H1 (cell line): ENCODE results near the gene RIPOR2. TPM values are rescaled to one million over a fixed set of nuclear protein-coding genes. Genes with fewer than 3 reads are reported as not detected.

ENCODE experiments used
- ASH2L ChIP-seq: fragments of 200-600, 300-600 bp; sonication (generic); IDR thresholded peaks from one replicate; pipeline ENCODE4 v1.7.1; 2017; ENCODE audit warnings: low read length
- BCL11A ChIP-seq, 2 experiments: IDR thresholded peaks; one replicate each; pipeline ENCODE4 v1.6.1; 2011; ENCODE audit warnings: low read depth in 2 of 2, low read length in 2 of 2, mild to moderate bottlenecking in 2 of 2
- CHD7 ChIP-seq: fragments of 300-600 bp; sonication (generic); IDR thresholded peaks from 2 replicates; pipeline ENCODE4 v1.7.1; 2012; ENCODE audit warnings: low read length, moderate library complexity, mild to moderate bottlenecking, inconsistent platforms; ENCODE audit not compliant: insufficient replicate concordance
- EGR1 ChIP-seq: IDR thresholded peaks from 2 replicates; pipeline ENCODE4 v1.6.1; 2011; ENCODE audit warnings: low read depth, low read length, borderline replicate concordance
- JUN ChIP-seq: IDR thresholded peaks from 2 replicates; pipeline ENCODE4 v1.6.1; 2011; ENCODE audit warnings: low read depth, mild to moderate bottlenecking, improper control_type of control experiment, low read length
- POU5F1 ChIP-seq: IDR thresholded peaks from 2 replicates; pipeline ENCODE4 v1.6.1; 2011; ENCODE audit warnings: low read depth, mild to moderate bottlenecking, low read length, moderate library complexity
- SAP30 ChIP-seq: fragments of 300-600 bp; sonication (generic); IDR thresholded peaks from 2 replicates; pipeline ENCODE4 v1.7.1; 2012; ENCODE audit warnings: low read length, moderate library complexity, mild to moderate bottlenecking, inconsistent platforms; ENCODE audit not compliant: insufficient read depth, insufficient replicate concordance
- TEAD4 ChIP-seq: IDR thresholded peaks from 2 replicates; pipeline ENCODE4 v1.6.1; 2012; ENCODE audit warnings: low read depth, low read length, inconsistent platforms, mixed read lengths
- ZNF274 ChIP-seq: IDR thresholded peaks from 2 replicates; pipeline ENCODE4 v1.7.0; 2012; ENCODE audit warnings: low read length, borderline replicate concordance; ENCODE audit errors: extremely low read depth
- polyA plus RNA-seq, 7 experiments: library from polyadenylated mRNA; depleted of rRNA in 3 of 7; stranded (reverse) in 5 of 7; unstranded in 2 of 7; fragments of >200 nt in 5 of 7; fragments of 200-250 nt in 2 of 7; gene quantifications; 1 replicate in 5 of 7; 2 replicates in 1 of 7; 4 replicates in 1 of 7; pipeline versions ENCODE4 v1.2.1 to v1.2.3, GENCODE V29; 2011 to 2013; ENCODE audit warnings: missing spikeins in 2 of 7, mixed read lengths in 2 of 7
- total RNA-seq: library from RNA; stranded (reverse); fragmentation: NEBNext Ultra II Directional; extraction: Animal tissue kit (Norgen Biotek cat#: 25700); gene quantifications from 2 replicates; pipeline ENCODE4 v1.2.1, GENCODE V29; 2021

The RIPOR2 gene
- total and polyA plus RNA-seq, 2 of the 8 experiments (the other 6 are each of a cell fraction or from before 2014, with no cell fraction given), result 16.7 to 45.6 TPM

- no peak for TF ChIP-seq CHD7
- TF ChIP-seq JUN, result no peak
- no peak for TF ChIP-seq TEAD4
- TF ChIP-seq ASH2L, result no peak
- TF ChIP-seq BCL11A (IDR thresholded peaks at IDR 0.05; ENCODE audit: low read depth in 2 of 2, low read length in 2 of 2), result no peak
- TF ChIP-seq EGR1, result no peak
- TF ChIP-seq POU5F1, result no peak
- TF ChIP-seq SAP30, result no peak
- no peak for TF ChIP-seq ZNF274
Measured at GRCh38 chr6:24918641-24919055, 17.1 kb downstream of the RIPOR2 start (continued).
